ENCODE data around the gene KIAA0232. TPM values are rescaled to one million over a fixed set of nuclear protein-coding genes. Genes with fewer than 3 reads are reported as not detected.
"Not testable (repeated sequence)": the region's sequence is repeated elsewhere in the genome, so short reads cannot be mapped to it uniquely, and the experiment has no call there.

The KIAA0232 gene
- total RNA-seq, 1 donor from 2014 or later = 27.2 TPM

DNA sequence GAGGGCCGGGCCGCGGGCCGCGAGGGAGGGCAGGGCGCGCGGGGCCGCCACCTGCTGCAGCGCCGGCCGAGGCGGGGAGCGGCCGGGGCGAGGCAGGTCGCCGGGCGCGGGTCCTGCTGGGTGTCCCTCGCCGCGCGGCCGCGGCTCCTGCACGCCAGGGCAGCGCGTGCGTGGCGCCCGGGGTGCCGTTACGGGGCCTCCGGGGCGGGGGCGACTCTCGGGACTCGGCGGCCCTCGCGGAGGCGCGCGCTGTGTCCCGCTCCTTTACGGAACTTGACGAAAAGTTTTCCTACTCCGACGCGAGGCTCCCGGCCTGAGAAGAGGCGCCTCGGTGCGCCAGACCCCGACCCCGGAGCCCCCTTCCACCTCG lies 127.4 kb downstream of the KIAA0232 start:
- DNase-seq (ENCODE audit: low spot score) = peak; percentile 38
- Mint-ChIP-seq H3K36me3 (ENCODE audit: low read depth, unreplicated experiment) (no peaks in the 10 kb centered on the region), H3K27ac (ENCODE audit: unreplicated experiment) (no peak overlapping the region), H3K4me1 (ENCODE audit: unreplicated experiment) (peaks cover 25% of the 10 kb centered on the region), H3K9me3 (ENCODE audit: unreplicated experiment) (no peaks in the 10 kb centered on the region), H3K4me3 (ENCODE audit: unreplicated experiment) (peak overlapping the region; percentile 95), H3K27me3 (ENCODE audit: unreplicated experiment) (peaks cover 9% of the 10 kb centered on the region)
- TF ChIP-seq, protein P1, sequence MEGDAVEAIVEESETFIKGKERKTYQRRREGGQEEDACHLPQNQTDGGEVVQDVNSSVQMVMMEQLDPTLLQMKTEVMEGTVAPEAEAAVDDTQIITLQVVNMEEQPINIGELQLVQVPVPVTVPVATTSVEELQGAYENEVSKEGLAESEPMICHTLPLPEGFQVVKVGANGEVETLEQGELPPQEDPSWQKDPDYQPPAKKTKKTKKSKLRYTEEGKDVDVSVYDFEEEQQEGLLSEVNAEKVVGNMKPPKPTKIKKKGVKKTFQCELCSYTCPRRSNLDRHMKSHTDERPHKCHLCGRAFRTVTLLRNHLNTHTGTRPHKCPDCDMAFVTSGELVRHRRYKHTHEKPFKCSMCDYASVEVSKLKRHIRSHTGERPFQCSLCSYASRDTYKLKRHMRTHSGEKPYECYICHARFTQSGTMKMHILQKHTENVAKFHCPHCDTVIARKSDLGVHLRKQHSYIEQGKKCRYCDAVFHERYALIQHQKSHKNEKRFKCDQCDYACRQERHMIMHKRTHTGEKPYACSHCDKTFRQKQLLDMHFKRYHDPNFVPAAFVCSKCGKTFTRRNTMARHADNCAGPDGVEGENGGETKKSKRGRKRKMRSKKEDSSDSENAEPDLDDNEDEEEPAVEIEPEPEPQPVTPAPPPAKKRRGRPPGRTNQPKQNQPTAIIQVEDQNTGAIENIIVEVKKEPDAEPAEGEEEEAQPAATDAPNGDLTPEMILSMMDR (IDR thresholded peaks at IDR 0.05; ENCODE audit: unreplicated experiment) = no peak

- H3K4me1 Mint-ChIP-seq (ENCODE audit: unreplicated experiment) = peaks cover 25% of the 10 kb centered on the region
These were observed 127.9 kb downstream of the KIAA0232 start for GRCh38 chr4:6910340-6910959.

GRCh38 chr4:6910960-6911874 lies 128.7 kb downstream of the KIAA0232 start:
- Mint-ChIP-seq H3K4me3 (ENCODE audit: unreplicated experiment) (peak overlapping the region; percentile 95), H3K27me3 (ENCODE audit: unreplicated experiment) (peaks cover 9% of the 10 kb centered on the region), H3K36me3 (ENCODE audit: low read depth, unreplicated experiment) (no peaks in the 10 kb centered on the region), H3K9me3 (ENCODE audit: unreplicated experiment) (no peaks in the 10 kb centered on the region), H3K4me1 (ENCODE audit: unreplicated experiment) (peaks cover 25% of the 10 kb centered on the region), H3K27ac (ENCODE audit: unreplicated experiment) (peak overlapping the region; percentile 52)
- TF ChIP-seq, protein P1 (IDR thresholded peaks at IDR 0.05; ENCODE audit: unreplicated experiment) = no peak
- no peak for DNase-seq (ENCODE audit: low spot score)

More at GRCh38 chr4:6910340-6910959, 127.9 kb downstream of the KIAA0232 start:
- H3K9me3 Mint-ChIP-seq (ENCODE audit: unreplicated experiment) = no peaks in the 10 kb centered on the region
- peak overlapping the region; percentile 95 for H3K4me3 Mint-ChIP-seq (ENCODE audit: unreplicated experiment)
- peaks cover 9% of the 10 kb centered on the region for H3K27me3 Mint-ChIP-seq (ENCODE audit: unreplicated experiment)
- H3K36me3 Mint-ChIP-seq (ENCODE audit: low read depth, unreplicated experiment) = no peaks in the 10 kb centered on the region
- no peak for DNase-seq (ENCODE audit: low spot score)
- TF ChIP-seq, protein P1 (IDR thresholded peaks at IDR 0.05; ENCODE audit: unreplicated experiment) = no peak
- peak overlapping the region; percentile 52 for H3K27ac Mint-ChIP-seq (ENCODE audit: unreplicated experiment)

DNA sequence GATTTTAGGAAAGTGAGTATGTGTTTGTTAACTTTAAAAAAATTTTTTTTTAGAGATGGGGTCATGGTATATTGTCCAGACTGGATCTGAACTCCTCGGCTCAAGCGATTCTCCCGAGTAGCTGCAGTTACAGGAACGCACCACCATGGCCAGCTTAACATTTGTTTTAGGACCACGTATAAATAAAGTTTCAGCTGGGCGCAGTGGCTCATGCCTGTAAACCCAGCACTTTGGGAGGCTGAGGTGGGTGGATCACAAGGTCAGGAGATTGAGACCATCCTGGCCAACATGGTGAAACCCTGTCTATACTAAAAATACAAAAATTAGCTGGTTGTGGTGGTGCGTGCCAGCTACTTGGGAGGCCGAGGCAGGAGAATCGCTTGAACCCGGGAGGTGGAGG lies 129.4 kb downstream of the KIAA0232 start:
- H3K36me3 Mint-ChIP-seq (ENCODE audit: low read depth, unreplicated experiment); H3K27me3 Mint-ChIP-seq (ENCODE audit: unreplicated experiment); H3K9me3 Mint-ChIP-seq (ENCODE audit: unreplicated experiment); DNase-seq (ENCODE audit: low spot score); H3K27ac Mint-ChIP-seq (ENCODE audit: unreplicated experiment): not testable (repeated sequence)
- H3K4me1 Mint-ChIP-seq (ENCODE audit: unreplicated experiment) = peaks cover 29% of the 10 kb centered on the region
- H3K4me3 Mint-ChIP-seq (ENCODE audit: unreplicated experiment) = peak overlapping the region; percentile 80

DNA sequence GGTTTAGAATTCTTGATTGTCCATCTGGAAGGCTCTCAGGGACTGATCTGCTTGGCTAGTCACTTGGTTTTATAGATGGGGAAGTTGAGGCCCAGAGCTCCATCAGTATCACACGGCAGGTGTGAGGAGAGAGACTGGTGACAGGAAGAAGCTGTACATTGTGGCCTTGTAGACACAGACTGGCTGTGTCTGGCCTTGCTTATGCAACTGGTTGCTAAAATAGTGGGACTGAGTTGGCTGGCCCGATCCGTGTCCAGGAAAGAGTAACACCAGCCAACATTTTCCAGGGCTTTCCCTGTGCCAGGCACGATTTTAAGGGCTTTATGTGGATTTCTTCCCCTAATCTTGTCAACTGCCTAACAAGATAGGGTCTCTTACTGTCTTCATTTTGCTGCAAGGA lies 129.9 kb downstream of the KIAA0232 start:
- peaks cover 33% of the 10 kb centered on the region for H3K4me1 Mint-ChIP-seq (ENCODE audit: unreplicated experiment)
- no peaks in the 10 kb centered on the region for H3K9me3 Mint-ChIP-seq (ENCODE audit: unreplicated experiment)
- DNase-seq (ENCODE audit: low spot score) = no peak
- TF ChIP-seq, protein P1 (IDR thresholded peaks at IDR 0.05; ENCODE audit: unreplicated experiment) = no peak
- peaks cover 6% of the 10 kb centered on the region for H3K27me3 Mint-ChIP-seq (ENCODE audit: unreplicated experiment)
- no peak overlapping the region for H3K4me3 Mint-ChIP-seq (ENCODE audit: unreplicated experiment)
- H3K36me3 Mint-ChIP-seq (ENCODE audit: low read depth, unreplicated experiment) = no peaks in the 10 kb centered on the region
- no peak overlapping the region for H3K27ac Mint-ChIP-seq (ENCODE audit: unreplicated experiment)

Measured in endothelial cell (in vitro differentiated cells).